ENCODE data around the gene UQCC3.
A peak's percentile ranks its signal among the peaks of the same experiment; 100 is the strongest.
"Not testable (repeated sequence)": the region's sequence is repeated elsewhere in the genome, so short reads cannot be mapped to it uniquely, and the experiment has no call there.

Gene UQCC3

GRCh38 chr11:62666259-62666926 is 5.1 kb upstream of the UQCC3 start:
- DNase-seq: no peak

GRCh38 chr11:62667460-62667859 is 4.0 kb upstream of the UQCC3 start:
- no peak for DNase-seq

- DNase-seq: no peak
Measured at GRCh38 chr11:62669420-62670161, 1.9 kb upstream of the UQCC3 start.

- DNase-seq: no peak
Measured at GRCh38 chr11:62671236-62671607, 251 bp upstream of the UQCC3 start.

- DNase-seq: no peak
Measured at GRCh38 chr11:62673196-62673525, 1.7 kb downstream of the UQCC3 start.

GRCh38 chr11:62675415-62675814 is 3.9 kb downstream of the UQCC3 start:
- DNase-seq: not testable (repeated sequence)

GRCh38 chr11:62676698-62677097 is 5.2 kb downstream of the UQCC3 start:
- DNase-seq: no peak

GRCh38 chr11:62677156-62677555 is 5.7 kb downstream of the UQCC3 start:
- no peak for DNase-seq

GRCh38 chr11:62677714-62678113 is 6.2 kb downstream of the UQCC3 start:
- no peak for DNase-seq

- no peak for DNase-seq
Measured at GRCh38 chr11:62678433-62678769, 6.9 kb downstream of the UQCC3 start.

GRCh38 chr11:62678770-62679696 is 7.6 kb downstream of the UQCC3 start, which contains the start of gene UBXN1:
Gene UBXN1, minus strand, starts transcription at chr11:62679073. Its CDS starts 150 bp downstream, at chr11:62678923.
- DNase-seq: peak; percentile 96

- peak; percentile 50 for DNase-seq
Measured at GRCh38 chr11:62680825-62681240, 9.4 kb downstream of the UQCC3 start.

- DNase-seq: no peak
Measured at GRCh38 chr11:62682518-62682917, 11.0 kb downstream of the UQCC3 start.

- no peak for DNase-seq
Measured at GRCh38 chr11:62687508-62688396, 16.3 kb downstream of the UQCC3 start.

GRCh38 chr11:62688491-62688890 is 17.0 kb downstream of the UQCC3 start:
- DNase-seq: no peak

GRCh38 chr11:62689421-62690183 is 18.1 kb downstream of the UQCC3 start, which contains the start of gene LRRN4CL:
Gene LRRN4CL, minus strand, starts transcription at chr11:62689530. Its CDS starts 1,022 bp downstream, at chr11:62688508.
- peak; percentile 89 for DNase-seq

GRCh38 chr11:62693624-62694023 is 22.2 kb downstream of the UQCC3 start:
- not testable (repeated sequence) for DNase-seq

- peak; percentile 82 for DNase-seq
Measured at GRCh38 chr11:62694455-62695167, 23.1 kb downstream of the UQCC3 start.

GRCh38 chr11:62702246-62702645 is 30.8 kb downstream of the UQCC3 start:
- DNase-seq: no peak

- not testable (repeated sequence) for DNase-seq
Measured at GRCh38 chr11:62703921-62704320, 32.4 kb downstream of the UQCC3 start.

GRCh38 chr11:62705413-62705812 is 33.9 kb downstream of the UQCC3 start:
- no peak for DNase-seq
